C4-2B (cell line): ENCODE data around the gene CBY1.
A peak's percentile ranks its signal among the peaks of the same experiment; 100 is the strongest.

Experiments used
- H3K27ac ChIP-seq: fragments of 450-650 bp; 2 replicates; pipeline ENCODE4 v1.5.1; 2017
- CTCF ChIP-seq: fragments of 450-650 bp; conservative IDR thresholded peaks from 2 replicates; pipeline ENCODE4 v1.5.1; 2017; ENCODE audit warnings: mild to moderate bottlenecking
- ZFX ChIP-seq: fragments of 450-650 bp; IDR thresholded peaks from 2 replicates; pipeline ENCODE4 v1.6.1; 2017

CBY1 gene

GRCh38 chr22:38613588-38613987 lies 42.9 kb upstream of the CBY1 start:
- H3K27ac ChIP-seq: no peak overlapping the region
- TF ChIP-seq ZFX: no peak
- no peak for TF ChIP-seq CTCF

- peak overlapping the region; percentile 12; the same call in 1 of the 2 replicates for H3K27ac ChIP-seq
- no peak for TF ChIP-seq CTCF
- no peak for TF ChIP-seq ZFX
Observed at GRCh38 chr22:38614332-38615063, 41.9 kb upstream of the CBY1 start.

- peak overlapping the region; percentile 12; the same call in 1 of the 2 replicates for H3K27ac ChIP-seq
Observed at GRCh38 chr22:38615064-38615405, 41.4 kb upstream of the CBY1 start.

GRCh38 chr22:38618258-38618657 lies 38.2 kb upstream of the CBY1 start:
- TF ChIP-seq ZFX: no peak
- no peak for TF ChIP-seq CTCF
- H3K27ac ChIP-seq: no peak overlapping the region

- no peak overlapping the region for H3K27ac ChIP-seq
- TF ChIP-seq ZFX (no peak), CTCF (no peak)
Observed at GRCh38 chr22:38618682-38619081, 37.8 kb upstream of the CBY1 start.

GRCh38 chr22:38623351-38623750 lies 33.1 kb upstream of the CBY1 start:
- no peak overlapping the region for H3K27ac ChIP-seq
- TF ChIP-seq ZFX: no peak
- TF ChIP-seq CTCF: no peak

- TF ChIP-seq CTCF (no peak), ZFX (no peak)
- H3K27ac ChIP-seq: no peak overlapping the region
Observed at GRCh38 chr22:38628444-38628843, 28.0 kb upstream of the CBY1 start.

- no peak for TF ChIP-seq CTCF
- TF ChIP-seq ZFX: no peak
- no peak overlapping the region for H3K27ac ChIP-seq
Observed at GRCh38 chr22:38629108-38629507, 27.3 kb upstream of the CBY1 start.
